CD4-positive, alpha-beta T cell (primary cell): Measurements from ENCODE around the gene TEX29. TPM values are rescaled to one million over a fixed set of nuclear protein-coding genes. Genes with fewer than 3 reads are reported as not detected.

Source experiments
- ATAC-seq: fragments of 200-7000 bp; cut with Tn5 transposase; one replicate; pipeline ENCODE4 v1.10.0; 2022; ENCODE audit warnings: mild to moderate bottlenecking; ENCODE audit not compliant: poor library complexity
- CTCF ChIA-PET: fragments of 350-600 bp; sonication (Branson Sonifier 250); formaldehyde crosslinking; loops from one replicate; lab custom pipeline; 2021; ENCODE audit warnings: antibody characterized with exemption, inconsistent platforms; lab: Charles Lee
- POLR2A ChIA-PET: fragments of 350-600 bp; sonication (Branson Sonifier 250); formaldehyde crosslinking; loops from one replicate; lab custom pipeline; 2021; ENCODE audit warnings: antibody characterized with exemption, inconsistent platforms; lab: Charles Lee
- DNase-seq, 14 experiments: peaks; one replicate each; pipeline ENCODE4 v3.0.0-alpha.2; 2013 to 2020; ENCODE audit warnings: mixed read lengths in 2 of 14
- H3K27ac ChIP-seq, 2 donors: one replicate each; pipeline versions ENCODE4 v1.5.1 to v1.7.0; 2013; ENCODE audit warnings: low read length in 2 of 2, low read depth in 1 of 2, mild to moderate bottlenecking in 1 of 2
- H3K27me3 ChIP-seq, 2 experiments: 1 replicate in 1 of 2; 2 replicates in 1 of 2; pipeline versions ENCODE4 v1.6.1 to v1.7.0; 2013; ENCODE audit warnings: low read length in 2 of 2, control low read depth in 1 of 2, mild to moderate bottlenecking in 1 of 2, moderate library complexity in 1 of 2; ENCODE audit not compliant: insufficient read depth in 2 of 2, control insufficient read depth in 1 of 2
- H3K36me3 ChIP-seq: one replicate; pipeline ENCODE4 v1.6.1; 2013; ENCODE audit warnings: low read length, control low read depth; ENCODE audit not compliant: insufficient read depth
- H3K4me1 ChIP-seq: one replicate; pipeline ENCODE4 v1.6.1; 2013; ENCODE audit warnings: low read length, control low read depth; ENCODE audit not compliant: insufficient read depth
- H3K4me3 ChIP-seq: one replicate; pipeline ENCODE4 v1.5.1; 2013; ENCODE audit warnings: mild to moderate bottlenecking, low read length, moderate library complexity
- H3K9me3 ChIP-seq, 2 experiments: 1 replicate in 1 of 2; 2 replicates in 1 of 2; pipeline versions ENCODE4 v1.6.1 to v1.7.0; 2013; ENCODE audit warnings: low read length in 2 of 2, mild to moderate bottlenecking in 2 of 2, control low read depth in 1 of 2, moderate library complexity in 1 of 2; ENCODE audit not compliant: control insufficient read depth in 1 of 2, insufficient read depth in 1 of 2
- H3K27ac Mint-ChIP-seq: one replicate; pipeline ENCODE4 v1.8.0; 2020; ENCODE audit warnings: mixed read lengths
- H3K27me3 Mint-ChIP-seq: one replicate; pipeline ENCODE4 v1.8.0; 2021; ENCODE audit warnings: mixed read lengths
- H3K36me3 Mint-ChIP-seq: one replicate; pipeline ENCODE4 v1.8.0; 2021; ENCODE audit warnings: low read depth, mixed read lengths
- H3K4me1 Mint-ChIP-seq: one replicate; pipeline ENCODE4 v1.8.0; 2021; ENCODE audit warnings: low read depth, mixed read lengths
- H3K4me3 Mint-ChIP-seq: one replicate; pipeline ENCODE4 v1.8.0; 2020; ENCODE audit warnings: mild to moderate bottlenecking, mixed read lengths
- H3K9me3 Mint-ChIP-seq: one replicate; pipeline ENCODE4 v1.8.0; 2020; ENCODE audit warnings: mixed read lengths
- intact Hi-C, 2 experiments: fragments of 100-400 bp; cut with DNase I in 1 of 2; cut with micrococcal nuclease in 1 of 2; formaldehyde crosslinking; loops; one replicate each; pipeline versions ENCODE4 v1.15.1 to v1.9.0; 2023 to 2025; cut with DNase I, micrococcal nuclease
- total RNA-seq, 174 experiments: library from RNA in 2 of 174; stranded (reverse) in 2 of 174; gene quantifications; one replicate each; pipeline ENCODE4 v1.2.3 and lab custom pipeline; 2021 to 2026
- TF ChIP-seq, protein P1 (sequence below): fragments of 200-600 bp; IDR thresholded peaks from one replicate; pipeline ENCODE4 v1.8.0; 2022; ENCODE audit warnings: antibody characterized with exemption, mild to moderate bottlenecking

Gene TEX29
- total RNA-seq, 2 experiments from 2014 or later: 0.52 to 1.0 TPM

- CTCF ChIA-PET: no interaction called here
- H3K27me3 Mint-ChIP-seq: no peaks in the 10 kb centered on the region
- peaks cover 90% of the 10 kb centered on the region for H3K36me3 ChIP-seq
- no peaks in the 10 kb centered on the region for H3K9me3 ChIP-seq
- no peak overlapping the region for H3K27ac ChIP-seq
- no peaks in the 10 kb centered on the region for H3K4me1 ChIP-seq
- H3K27me3 ChIP-seq: no peaks in the 10 kb centered on the region
- TF ChIP-seq, protein P1, sequence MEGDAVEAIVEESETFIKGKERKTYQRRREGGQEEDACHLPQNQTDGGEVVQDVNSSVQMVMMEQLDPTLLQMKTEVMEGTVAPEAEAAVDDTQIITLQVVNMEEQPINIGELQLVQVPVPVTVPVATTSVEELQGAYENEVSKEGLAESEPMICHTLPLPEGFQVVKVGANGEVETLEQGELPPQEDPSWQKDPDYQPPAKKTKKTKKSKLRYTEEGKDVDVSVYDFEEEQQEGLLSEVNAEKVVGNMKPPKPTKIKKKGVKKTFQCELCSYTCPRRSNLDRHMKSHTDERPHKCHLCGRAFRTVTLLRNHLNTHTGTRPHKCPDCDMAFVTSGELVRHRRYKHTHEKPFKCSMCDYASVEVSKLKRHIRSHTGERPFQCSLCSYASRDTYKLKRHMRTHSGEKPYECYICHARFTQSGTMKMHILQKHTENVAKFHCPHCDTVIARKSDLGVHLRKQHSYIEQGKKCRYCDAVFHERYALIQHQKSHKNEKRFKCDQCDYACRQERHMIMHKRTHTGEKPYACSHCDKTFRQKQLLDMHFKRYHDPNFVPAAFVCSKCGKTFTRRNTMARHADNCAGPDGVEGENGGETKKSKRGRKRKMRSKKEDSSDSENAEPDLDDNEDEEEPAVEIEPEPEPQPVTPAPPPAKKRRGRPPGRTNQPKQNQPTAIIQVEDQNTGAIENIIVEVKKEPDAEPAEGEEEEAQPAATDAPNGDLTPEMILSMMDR: no peak
- POLR2A ChIA-PET: no interaction called here
- no peak for DNase-seq
- no peak for ATAC-seq
- intact Hi-C loops: no loop called here
- H3K4me3 ChIP-seq: no peak overlapping the region
- H3K27ac Mint-ChIP-seq: no peak overlapping the region
- H3K36me3 Mint-ChIP-seq: peaks cover 94% of the 10 kb centered on the region
- no peak overlapping the region for H3K4me3 Mint-ChIP-seq
- no peaks in the 10 kb centered on the region for H3K4me1 Mint-ChIP-seq
- no peaks in the 10 kb centered on the region for H3K9me3 Mint-ChIP-seq
Measured at GRCh38 chr13:111288276-111288675, 32.2 kb upstream of the TEX29 start.

DNA sequence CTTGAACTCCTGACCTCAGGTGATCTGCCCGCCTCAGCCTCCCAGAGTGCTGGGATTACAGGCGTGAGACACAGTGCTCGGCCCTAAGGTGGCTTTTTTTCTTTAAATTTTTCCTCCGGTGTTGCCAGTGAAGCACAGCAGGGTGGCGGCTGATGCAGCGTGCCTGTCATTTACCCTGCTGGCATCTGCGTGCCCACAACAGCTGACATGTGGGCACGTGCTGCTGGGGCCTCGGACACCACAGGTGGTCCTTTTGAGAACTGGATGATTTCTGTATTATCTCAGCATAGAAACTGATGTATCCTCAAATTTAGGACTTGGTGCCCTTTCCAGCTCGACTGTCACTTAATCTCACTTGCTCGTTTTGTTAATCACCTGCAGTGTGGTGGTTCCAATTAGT is 31.2 kb upstream of the TEX29 start:
- no peak overlapping the region for H3K27ac ChIP-seq
- ChIA-PET POLR2A (no interaction called here), CTCF (no interaction called here)
- Mint-ChIP-seq H3K36me3 (peaks cover 94% of the 10 kb centered on the region), H3K4me3 (no peak overlapping the region), H3K27ac (no peak overlapping the region), H3K27me3 (no peaks in the 10 kb centered on the region), H3K4me1 (peaks cover 5% of the 10 kb centered on the region), H3K9me3 (no peaks in the 10 kb centered on the region)
- no peak overlapping the region for H3K4me3 ChIP-seq
- DNase-seq (no peak), ATAC-seq (no peak)
- intact Hi-C loops: no loop called here
- peaks cover 90% of the 10 kb centered on the region for H3K36me3 ChIP-seq
- no peaks in the 10 kb centered on the region for H3K27me3 ChIP-seq
- H3K9me3 ChIP-seq: no peaks in the 10 kb centered on the region
- H3K4me1 ChIP-seq: no peaks in the 10 kb centered on the region
- TF ChIP-seq, protein P1: no peak

- Mint-ChIP-seq H3K27ac (no peak overlapping the region), H3K4me3 (no peak overlapping the region), H3K9me3 (no peaks in the 10 kb centered on the region), H3K4me1 (peaks cover 28% of the 10 kb centered on the region), H3K27me3 (no peaks in the 10 kb centered on the region), H3K36me3 (peaks cover 90% of the 10 kb centered on the region)
- Histone ChIP-seq H3K9me3 (no peaks in the 10 kb centered on the region), H3K4me1 (peaks cover 10% of the 10 kb centered on the region), H3K36me3 (peaks cover 71% of the 10 kb centered on the region), H3K27me3 (no peaks in the 10 kb centered on the region), H3K4me3 (no peak overlapping the region), H3K27ac (no peak overlapping the region)
- intact Hi-C loops: no loop called here
- ChIA-PET CTCF (no interaction called here), POLR2A (no interaction called here)
- ATAC-seq: no peak
- DNase-seq: no peak
- TF ChIP-seq, protein P1: no peak
Measured at GRCh38 chr13:111291908-111292307, 28.5 kb upstream of the TEX29 start.
